Measurements from ENCODE around the gene WIZ. TPM values are rescaled to one million over a fixed set of nuclear protein-coding genes. Genes with fewer than 3 reads are reported as not detected.

Gene WIZ
- total and polyA plus RNA-seq, 7 donors = 7.8 to 49.6 (median 18.3) TPM

DNA sequence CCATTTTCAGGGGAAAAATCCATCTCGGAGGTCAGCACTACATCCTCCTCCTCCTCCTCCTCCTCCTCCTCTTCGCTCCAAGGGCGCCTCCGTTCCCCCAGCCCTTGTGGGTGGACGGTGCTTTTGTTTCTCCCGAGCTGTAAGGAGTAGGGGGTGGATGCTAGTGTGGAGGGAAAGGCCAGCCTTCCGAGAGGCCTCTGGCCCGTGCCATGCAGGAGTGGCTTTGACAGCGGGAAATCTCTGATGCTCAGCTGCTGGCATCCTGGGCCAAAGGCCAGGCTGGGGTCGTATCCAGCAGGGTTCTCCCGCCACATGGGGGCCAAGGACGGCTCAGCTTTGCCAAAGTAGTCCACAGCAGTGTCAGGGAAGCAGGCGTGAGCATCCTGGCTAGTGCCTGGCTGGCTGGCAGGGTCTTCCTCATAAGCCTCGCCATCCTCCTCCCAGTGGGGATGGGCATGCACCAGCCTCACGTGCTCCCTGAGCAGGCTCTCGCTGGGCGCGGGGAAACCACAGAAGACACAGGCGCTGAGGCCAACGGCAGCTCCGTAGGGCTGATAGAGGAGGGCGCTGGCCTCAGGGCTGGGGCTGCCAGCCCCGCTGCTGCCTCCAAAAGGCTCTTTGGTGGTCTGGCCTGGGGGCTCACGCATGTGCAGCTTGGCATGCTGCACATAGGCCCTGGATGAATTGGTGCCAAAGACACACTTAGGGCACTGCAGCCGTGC is 10.5 kb downstream of the WIZ start:
- TF ChIP-seq POLR2A (IDR thresholded peaks at IDR 0.05) (no peak), EP300 (IDR thresholded peaks at IDR 0.05) (no peak), POLR2AphosphoS5 (IDR thresholded peaks at IDR 0.05) (no peak)
- TF ChIP-seq, protein P1, sequence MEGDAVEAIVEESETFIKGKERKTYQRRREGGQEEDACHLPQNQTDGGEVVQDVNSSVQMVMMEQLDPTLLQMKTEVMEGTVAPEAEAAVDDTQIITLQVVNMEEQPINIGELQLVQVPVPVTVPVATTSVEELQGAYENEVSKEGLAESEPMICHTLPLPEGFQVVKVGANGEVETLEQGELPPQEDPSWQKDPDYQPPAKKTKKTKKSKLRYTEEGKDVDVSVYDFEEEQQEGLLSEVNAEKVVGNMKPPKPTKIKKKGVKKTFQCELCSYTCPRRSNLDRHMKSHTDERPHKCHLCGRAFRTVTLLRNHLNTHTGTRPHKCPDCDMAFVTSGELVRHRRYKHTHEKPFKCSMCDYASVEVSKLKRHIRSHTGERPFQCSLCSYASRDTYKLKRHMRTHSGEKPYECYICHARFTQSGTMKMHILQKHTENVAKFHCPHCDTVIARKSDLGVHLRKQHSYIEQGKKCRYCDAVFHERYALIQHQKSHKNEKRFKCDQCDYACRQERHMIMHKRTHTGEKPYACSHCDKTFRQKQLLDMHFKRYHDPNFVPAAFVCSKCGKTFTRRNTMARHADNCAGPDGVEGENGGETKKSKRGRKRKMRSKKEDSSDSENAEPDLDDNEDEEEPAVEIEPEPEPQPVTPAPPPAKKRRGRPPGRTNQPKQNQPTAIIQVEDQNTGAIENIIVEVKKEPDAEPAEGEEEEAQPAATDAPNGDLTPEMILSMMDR (IDR thresholded peaks at IDR 0.05) = no peak
- no peak for DNase-seq
- Histone ChIP-seq H3K4me3 (no peak overlapping the region), H3K4me1 (peaks cover 0 to 12% (median 12%) of the 10 kb centered on the region in 4 donors), H3K36me3 (peaks cover 0 to 8% (median 0%) of the 10 kb centered on the region in 4 donors), H3K27ac (peak overlapping the region in 1 of 4 donors; percentile 53), H3K9me3 (no peaks in the 10 kb centered on the region), H3K27me3 (no peaks in the 10 kb centered on the region)
- 77 to 87% methylated on average over 25 of the region's 25 CpGs for WGBS, 2 donors
- intact Hi-C loops (cut with DNase I) = no loop called here

- DNase-seq = peak; percentile 50
- H3K36me3 ChIP-seq = peaks cover 0 to 8% (median 0%) of the 10 kb centered on the region in 4 donors
- WGBS, 2 donors = 95% methylated on average over 27 of the region's 27 CpGs
- peak overlapping the region in 2 of 4 donors; percentile 51 to 53 for H3K27ac ChIP-seq
- intact Hi-C loops (cut with DNase I) = no loop called here
- no peaks in the 10 kb centered on the region for H3K9me3 ChIP-seq
- no peaks in the 10 kb centered on the region for H3K27me3 ChIP-seq
- H3K4me3 ChIP-seq = no peak overlapping the region
- H3K4me1 ChIP-seq = peaks cover 0 to 16% (median 15%) of the 10 kb centered on the region in 4 donors
- TF ChIP-seq POLR2AphosphoS5 (IDR thresholded peaks at IDR 0.05) = no peak
- no peak for TF ChIP-seq EP300 (IDR thresholded peaks at IDR 0.05)
- no peak for TF ChIP-seq POLR2A (IDR thresholded peaks at IDR 0.05)
- TF ChIP-seq, protein P1 (IDR thresholded peaks at IDR 0.05) = no peak
Measured at GRCh38 chr19:15438577-15438976, 11.2 kb downstream of the WIZ start.

DNA sequence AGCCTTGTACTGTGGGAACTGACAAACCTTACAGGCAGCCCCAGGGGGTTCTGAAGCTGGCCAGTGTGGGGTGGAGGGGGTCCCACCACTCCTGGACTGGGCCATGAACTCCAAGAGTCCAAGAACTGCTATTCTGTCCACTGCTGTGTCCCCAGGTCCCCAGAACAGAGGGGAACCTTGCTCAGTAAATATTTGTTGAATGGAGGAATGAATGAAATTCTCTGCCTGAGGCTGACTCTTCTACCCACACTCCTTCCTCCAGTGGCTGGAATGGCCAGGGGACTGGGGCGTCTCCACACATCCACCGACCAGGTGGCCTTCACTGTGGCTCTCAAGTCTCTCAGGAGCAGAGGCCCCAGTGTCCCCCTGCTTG is 11.6 kb downstream of the WIZ start:
- WGBS, 2 donors = 81 to 91% methylated on average over 2 of the region's 2 CpGs
- Histone ChIP-seq H3K27ac (peak overlapping the region; percentile 45 to 53 (median 50)), H3K27me3 (no peaks in the 10 kb centered on the region), H3K4me3 (no peak overlapping the region), H3K9me3 (no peaks in the 10 kb centered on the region), H3K4me1 (peaks cover 0 to 20% (median 19%) of the 10 kb centered on the region in 4 donors), H3K36me3 (peaks cover 0 to 8% (median 0%) of the 10 kb centered on the region in 4 donors)
- no peak for DNase-seq
- TF ChIP-seq POLR2AphosphoS5 (IDR thresholded peaks at IDR 0.05) (no peak), POLR2A (IDR thresholded peaks at IDR 0.05) (no peak), EP300 (IDR thresholded peaks at IDR 0.05) (no peak)
- TF ChIP-seq, protein P1 (IDR thresholded peaks at IDR 0.05) = no peak
- intact Hi-C loops (cut with DNase I) = no loop called here

DNA sequence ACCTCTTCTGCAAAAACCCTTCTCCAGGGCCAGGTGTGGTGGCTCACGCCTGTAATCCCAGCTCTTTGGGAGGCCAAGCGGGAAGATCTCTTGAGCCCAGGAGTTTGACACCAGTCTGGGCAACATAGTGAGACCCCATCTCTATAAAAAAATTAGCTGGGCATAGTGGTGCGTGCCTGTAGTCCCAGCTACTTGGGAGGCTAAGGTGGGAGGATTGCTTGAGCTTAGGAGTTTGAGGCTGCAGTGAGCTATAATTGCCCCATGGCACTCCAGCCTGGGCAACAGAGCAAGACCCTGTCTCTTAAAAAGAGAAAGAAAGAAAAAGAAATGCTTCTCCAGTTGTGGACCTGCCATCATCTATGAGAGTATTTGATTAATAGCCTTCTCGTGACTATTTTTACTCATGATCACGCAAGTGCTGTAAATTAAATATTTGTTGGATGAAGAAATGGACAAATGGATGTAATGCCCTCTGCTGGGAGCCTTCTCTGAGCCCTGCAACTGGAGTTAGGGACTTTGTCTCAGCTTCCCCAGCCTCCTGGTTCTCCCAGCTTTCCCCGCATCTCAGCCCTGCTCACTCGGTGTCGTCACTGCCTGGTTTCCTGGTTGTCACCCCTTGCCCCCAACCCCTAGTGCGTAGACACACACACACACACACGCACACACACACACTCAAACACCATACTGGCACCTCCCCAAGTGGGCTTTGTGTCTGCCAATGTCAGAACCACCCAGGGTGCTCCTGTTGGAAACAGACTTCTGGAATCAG is 12.2 kb downstream of the WIZ start:
- H3K27ac ChIP-seq = peak overlapping the region; percentile 45 to 53 (median 50)
- intact Hi-C loops (cut with DNase I) = no loop called here
- H3K36me3 ChIP-seq = peaks cover 0 to 8% (median 0%) of the 10 kb centered on the region in 4 donors
- TF ChIP-seq POLR2A (IDR thresholded peaks at IDR 0.05) (no peak), POLR2AphosphoS5 (IDR thresholded peaks at IDR 0.05) (peak in 3 of 4 donors; percentile 39 to 41 (median 40)), EP300 (IDR thresholded peaks at IDR 0.05) (peak in 2 of 4 donors; percentile 19 to 59)
- TF ChIP-seq, protein P1 (IDR thresholded peaks at IDR 0.05) = peak in 1 of 4 experiments; percentile 16
- H3K4me3 ChIP-seq = no peak overlapping the region
- 84 to 86% methylated on average over 10 of the region's 10 CpGs for WGBS, 2 donors
- no peak for DNase-seq
- no peaks in the 10 kb centered on the region for H3K27me3 ChIP-seq
- H3K9me3 ChIP-seq = no peaks in the 10 kb centered on the region
- H3K4me1 ChIP-seq = peaks cover 0 to 22% (median 20%) of the 10 kb centered on the region in 4 donors
